Left lung (tissue), 10 donors: ENCODE results near the gene WWOX. TPM values are rescaled to one million over a fixed set of nuclear protein-coding genes. Genes with fewer than 3 reads are reported as not detected.
A peak's percentile ranks its signal among the peaks of the same experiment; 100 is the strongest.

ENCODE experiments used
- ATAC-seq: fragments of 200-7000 bp; cut with Tn5 transposase; one replicate; pipeline ENCODE4 v1.9.1; 2020; ENCODE audit warnings: moderate library complexity
- DNase-seq, 4 donors: peaks; one replicate each; pipeline ENCODE4 v3.0.0-alpha.2; 2013 to 2020
- H3K27ac ChIP-seq, 2 donors: fragments of 200-600 bp; sonication (generic) in 1 of 2; one replicate each; pipeline versions ENCODE4 v1.5.0 to v1.8.0; 2020 to 2021
- H3K27me3 ChIP-seq, 2 donors: fragments of 200-600 bp; sonication (generic) in 1 of 2; one replicate each; pipeline versions ENCODE4 v1.5.0 to v1.8.0; 2020 to 2021
- H3K36me3 ChIP-seq, 2 donors: fragments of 200-600 bp; sonication (generic) in 1 of 2; one replicate each; pipeline versions ENCODE4 v1.5.0 to v1.8.0; 2020 to 2021
- H3K4me1 ChIP-seq, 2 donors: fragments of 200-600 bp; one replicate each; pipeline ENCODE4 v1.8.0; 2021
- H3K4me3 ChIP-seq, 2 donors: fragments of 200-600 bp; sonication (generic) in 1 of 2; one replicate each; pipeline versions ENCODE4 v1.5.0 to v1.8.0; 2020 to 2021; ENCODE audit warnings: mild to moderate bottlenecking in 1 of 2
- H3K9me3 ChIP-seq, 2 donors: fragments of 200-600 bp; sonication (generic) in 1 of 2; one replicate each; pipeline versions ENCODE4 v1.5.0 to v1.8.0; 2020 to 2021
- CTCF ChIP-seq, 2 donors: fragments of 200-600 bp; sonication (generic) in 1 of 2; IDR thresholded peaks; one replicate each; pipeline versions ENCODE4 v1.5.0 to v1.8.0; 2021; ENCODE audit warnings: antibody characterized with exemption in 2 of 2
- intact Hi-C, 2 donors: fragments of 100-400 bp; cut with DNase I; formaldehyde crosslinking; loops; one replicate each; pipeline versions ENCODE4 v1.11.2 to v1.14.2; 2022
- polyA plus RNA-seq, 6 donors: library from polyadenylated mRNA; unstranded; fragments of 120-200 nt; gene quantifications; one replicate each; pipeline ENCODE4 v1.2.1, GENCODE V29; 2013; ENCODE audit not compliant: insufficient read length in 6 of 6
- total RNA-seq, 2 donors: library from RNA; stranded (reverse); fragmentation: NEBNext Ultra II Directional; extraction: Animal tissue kit (Norgen Biotek cat#: 25700); gene quantifications; one replicate each; pipeline ENCODE4 v1.2.1, GENCODE V29; 2021
- donor health status: DM: no; HTN: yes; CAD: no.
- donor health status: DM: no; HTN: no; CAD: no.

The WWOX gene
- total and polyA plus RNA-seq, 8 donors: 17.2 to 40.3 (median 30.8) TPM

- H3K27ac ChIP-seq: no peak overlapping the region
- H3K9me3 ChIP-seq: peaks cover 0 to 12% of the 10 kb centered on the region in 2 donors
- no peaks in the 10 kb centered on the region for H3K36me3 ChIP-seq
- intact Hi-C loops: no loop called here
- DNase-seq: no peak
- no peak for TF ChIP-seq CTCF (IDR thresholded peaks at IDR 0.05)
- H3K4me3 ChIP-seq: no peak overlapping the region
- ATAC-seq: no peak
- no peaks in the 10 kb centered on the region for H3K4me1 ChIP-seq
- no peaks in the 10 kb centered on the region for H3K27me3 ChIP-seq
Observed at GRCh38 chr16:78703936-78704335, 604.5 kb downstream of the WWOX start.

GRCh38 chr16:78704416-78704815, 605.0 kb downstream of the WWOX start:
- H3K4me3 ChIP-seq: no peak overlapping the region
- TF ChIP-seq CTCF (IDR thresholded peaks at IDR 0.05): no peak
- no peaks in the 10 kb centered on the region for H3K27me3 ChIP-seq
- no peak overlapping the region for H3K27ac ChIP-seq
- DNase-seq: no peak
- intact Hi-C loops: no loop called here
- H3K4me1 ChIP-seq: no peaks in the 10 kb centered on the region
- peaks cover 0 to 12% of the 10 kb centered on the region in 2 donors for H3K9me3 ChIP-seq
- ATAC-seq: no peak
- no peaks in the 10 kb centered on the region for H3K36me3 ChIP-seq

GRCh38 chr16:78705694-78706093, 606.2 kb downstream of the WWOX start:
- intact Hi-C loops: no loop called here
- peak; percentile 23 to 31 for TF ChIP-seq CTCF (IDR thresholded peaks at IDR 0.05)
- peak; percentile 42 for ATAC-seq
- Histone ChIP-seq H3K36me3 (no peaks in the 10 kb centered on the region), H3K27ac (no peak overlapping the region), H3K4me1 (no peaks in the 10 kb centered on the region), H3K4me3 (no peak overlapping the region), H3K27me3 (no peaks in the 10 kb centered on the region), H3K9me3 (peaks cover 0 to 12% of the 10 kb centered on the region in 2 donors)
- no peak for DNase-seq

- intact Hi-C loops: no loop called here
- no peak for ATAC-seq
- no peaks in the 10 kb centered on the region for H3K27me3 ChIP-seq
Observed at GRCh38 chr16:78706637-78707036, 607.2 kb downstream of the WWOX start.

More at GRCh38 chr16:78706637-78707036, 607.2 kb downstream of the WWOX start:
- Histone ChIP-seq H3K9me3 (peaks cover 0 to 12% of the 10 kb centered on the region in 2 donors), H3K4me1 (no peaks in the 10 kb centered on the region), H3K27ac (no peak overlapping the region), H3K4me3 (no peak overlapping the region), H3K36me3 (no peaks in the 10 kb centered on the region)
- no peak for TF ChIP-seq CTCF (IDR thresholded peaks at IDR 0.05)
- DNase-seq: no peak
